GM18951 (cell line): ENCODE measurements around the gene EME2.
"Not testable (repeated sequence)": the region's sequence is repeated elsewhere in the genome, so short reads cannot be mapped to it uniquely, and the experiment has no call there.

Experiments
- POLR2A ChIP-seq: IDR thresholded peaks from 4 replicates; pipeline ENCODE4 v1.6.1; 2011; ENCODE audit warnings: mild to moderate bottlenecking; ENCODE audit not compliant: insufficient read length, insufficient read depth; ENCODE audit errors: extremely low read depth
- in situ Hi-C: fragments of 300-500 bp; cut with MboI; formaldehyde crosslinking; loops from one replicate; pipeline ENCODE4 v1.12.0; 2022; ENCODE audit warnings: low sequenced_read_pairs, mixed read lengths, inconsistent platforms; ENCODE audit not compliant: unreplicated experiment

Gene EME2

GRCh38 chr16:1772362-1772907 lies at the start of gene EME2:
Gene EME2, plus strand, starts transcription at chr16:1772810. Its CDS starts 418 bp downstream, at chr16:1773228.
- in situ Hi-C loops, result no loop called here
- TF ChIP-seq POLR2A, result no peak

GRCh38 chr16:1723450-1724147 lies 49.0 kb upstream of the EME2 start:
- no peak for TF ChIP-seq POLR2A

GRCh38 chr16:1724491-1724890 lies 48.1 kb upstream of the EME2 start:
- in situ Hi-C loops, result no loop called here
- no peak for TF ChIP-seq POLR2A

More at GRCh38 chr16:1723450-1724147, 49.0 kb upstream of the EME2 start:
- in situ Hi-C loops, result no loop called here

GRCh38 chr16:1726661-1727502 lies 45.7 kb upstream of the EME2 start:
- no peak for TF ChIP-seq POLR2A

GRCh38 chr16:1727651-1728624 lies 44.7 kb upstream of the EME2 start:
- no peak for TF ChIP-seq POLR2A
- in situ Hi-C loops, result no loop called here

More at GRCh38 chr16:1726661-1727502, 45.7 kb upstream of the EME2 start:
- in situ Hi-C loops, result no loop called here

GRCh38 chr16:1729026-1729425 lies 43.6 kb upstream of the EME2 start:
- no peak for TF ChIP-seq POLR2A
- in situ Hi-C loops, result no loop called here

- in situ Hi-C loops, result no loop called here
- TF ChIP-seq POLR2A, result no peak
These were observed 43.2 kb upstream of the EME2 start for GRCh38 chr16:1729445-1729844.

GRCh38 chr16:1731073-1731472 lies 41.5 kb upstream of the EME2 start:
- no peak for TF ChIP-seq POLR2A
- in situ Hi-C loops, result no loop called here

GRCh38 chr16:1731603-1732002 lies 41.0 kb upstream of the EME2 start:
- no peak for TF ChIP-seq POLR2A
- in situ Hi-C loops, result no loop called here

- in situ Hi-C loops, result no loop called here
- TF ChIP-seq POLR2A, result no peak
These were observed 40.5 kb upstream of the EME2 start for GRCh38 chr16:1732071-1732470.

GRCh38 chr16:1732551-1732987 lies 40.0 kb upstream of the EME2 start:
- in situ Hi-C loops, result not testable (repeated sequence)

- in situ Hi-C loops, result no loop called here
These were observed 38.5 kb upstream of the EME2 start for GRCh38 chr16:1734123-1734522.

More at GRCh38 chr16:1734123-1734522, 38.5 kb upstream of the EME2 start:
- no peak for TF ChIP-seq POLR2A
